Lower leg skin (tissue), 4 donors: ENCODE results near the gene ASB2. TPM values are rescaled to one million over a fixed set of nuclear protein-coding genes. Genes with fewer than 3 reads are reported as not detected.

ENCODE experiments used
- DNase-seq, 2 donors: peaks; one replicate each; pipeline ENCODE4 v3.0.0-alpha.2; 2019; ENCODE audit warnings: low spot score in 2 of 2
- H3K4me3 ChIP-seq: fragments of 200-600 bp; sonication (generic); 2 replicates; pipeline ENCODE4 v1.5.1; 2017; ENCODE audit warnings: mild to moderate bottlenecking, low read depth; ENCODE audit not compliant: poor library complexity, severe bottlenecking
- CTCF ChIP-seq, 3 donors: fragments of 450-650 bp; IDR thresholded peaks; one replicate each; pipeline ENCODE4 v1.5.1; 2016; ENCODE audit warnings: antibody characterized with exemption in 3 of 3, mild to moderate bottlenecking in 3 of 3, moderate library complexity in 2 of 3
- POLR2A ChIP-seq, 2 donors: fragments of 450-650 bp; IDR thresholded peaks; one replicate each; pipeline ENCODE4 v1.6.1; 2016 to 2017; ENCODE audit warnings: antibody characterized with exemption in 2 of 2, mild to moderate bottlenecking in 1 of 2, moderate library complexity in 1 of 2
- WGBS, 2 donors: methylation state at CpG; one replicate each; pipeline ENCODE4 v1.1.5; 2018; 5-methylcytosine and 5-hydroxymethylcytosine counted together
- intact Hi-C: fragments of 100-400 bp; cut with DNase I; formaldehyde crosslinking; loops from one replicate; pipeline ENCODE4 v1.15.0; 2023; ENCODE audit warnings: low total_unique reads
- total RNA-seq, 4 donors: library from RNA; depleted of rRNA; stranded (reverse); fragments of >200 nt; gene quantifications; one replicate each; pipeline ENCODE4 v1.1.0, GENCODE V29; 2016

ASB2 gene
- total RNA-seq, 4 donors from 2014 or later, result 0.46 to 5.4 (median 1.8) TPM

GRCh38 chr14:93949511-93950075, 26.8 kb downstream of the ASB2 start:
- intact Hi-C loops, result no loop called here
- DNase-seq, result no peak
- 86 to 90% methylated on average over 11 to 13 of the region's 13 CpGs for WGBS, 2 donors
- TF ChIP-seq CTCF (IDR thresholded peaks at IDR 0.05), result no peak
- no peak for TF ChIP-seq POLR2A (IDR thresholded peaks at IDR 0.05)
- no peak overlapping the region for H3K4me3 ChIP-seq

DNA sequence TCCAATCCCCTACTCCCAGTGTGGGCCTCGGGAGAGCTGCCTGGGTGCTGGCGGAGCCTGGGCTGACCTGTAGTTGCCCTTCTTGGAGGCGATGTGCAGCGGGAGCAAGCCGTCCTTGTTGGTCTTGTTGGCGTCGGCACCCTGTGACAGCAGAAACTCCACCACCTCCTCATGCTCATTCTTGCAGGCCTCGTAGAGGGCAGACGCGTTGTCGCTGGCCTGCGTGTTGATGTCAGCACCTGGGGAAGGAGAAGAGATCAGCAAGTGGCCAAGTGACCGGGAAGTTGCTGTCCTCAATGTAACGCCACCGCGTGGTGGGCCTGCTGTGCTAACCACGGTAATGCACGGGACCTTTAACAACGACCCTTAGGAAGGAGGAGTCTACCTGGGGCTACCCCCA, 29.1 kb downstream of the ASB2 start:
- TF ChIP-seq POLR2A (IDR thresholded peaks at IDR 0.05) (no peak), CTCF (IDR thresholded peaks at IDR 0.05) (no peak)
- no peak overlapping the region for H3K4me3 ChIP-seq
- intact Hi-C loops, result no loop called here
- DNase-seq, result no peak
- WGBS, 2 donors, result 78 to 85% methylated on average over 16 to 19 of the region's 19 CpGs

- no peak for TF ChIP-seq CTCF (IDR thresholded peaks at IDR 0.05)
- TF ChIP-seq POLR2A (IDR thresholded peaks at IDR 0.05), result no peak
- intact Hi-C loops, result loop anchor here (1.0 kb wide), 1 partner anchor 35 kb away; no protein-coding TSS in a partner anchor
- WGBS, 2 donors, result 42 to 46% methylated on average over 7 of the region's 7 CpGs
- no peak for DNase-seq
- H3K4me3 ChIP-seq, result no peak overlapping the region
Observed at GRCh38 chr14:93946541-93947090, 29.8 kb downstream of the ASB2 start.

DNA sequence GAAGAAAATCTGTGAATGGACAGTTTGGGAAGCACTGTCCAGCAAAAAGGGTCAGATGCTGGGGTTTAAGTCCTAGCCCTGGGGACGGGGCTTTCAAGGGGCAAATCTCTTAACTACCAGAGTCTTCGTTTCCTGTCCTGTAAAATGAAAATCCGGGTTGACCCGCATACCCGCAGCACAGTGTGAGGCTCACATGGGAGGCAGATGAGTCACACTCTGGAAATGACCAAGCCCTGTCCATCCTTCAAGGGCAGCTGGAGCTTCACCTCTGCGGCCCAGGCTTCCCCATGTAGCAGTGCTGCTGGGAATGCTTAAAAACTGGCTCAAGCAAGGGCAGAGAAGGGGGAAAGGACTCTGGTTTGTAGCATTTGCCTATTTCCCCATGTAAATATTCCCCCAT, 30.3 kb downstream of the ASB2 start:
- intact Hi-C loops, result loop anchor here (1.0 kb wide), 1 partner anchor 35 kb away; no protein-coding TSS in a partner anchor
- TF ChIP-seq CTCF (IDR thresholded peaks at IDR 0.05), result no peak
- TF ChIP-seq POLR2A (IDR thresholded peaks at IDR 0.05), result no peak
- no peak overlapping the region for H3K4me3 ChIP-seq
- DNase-seq, result no peak
- 74 to 78% methylated on average over 6 of the region's 6 CpGs for WGBS, 2 donors

DNA sequence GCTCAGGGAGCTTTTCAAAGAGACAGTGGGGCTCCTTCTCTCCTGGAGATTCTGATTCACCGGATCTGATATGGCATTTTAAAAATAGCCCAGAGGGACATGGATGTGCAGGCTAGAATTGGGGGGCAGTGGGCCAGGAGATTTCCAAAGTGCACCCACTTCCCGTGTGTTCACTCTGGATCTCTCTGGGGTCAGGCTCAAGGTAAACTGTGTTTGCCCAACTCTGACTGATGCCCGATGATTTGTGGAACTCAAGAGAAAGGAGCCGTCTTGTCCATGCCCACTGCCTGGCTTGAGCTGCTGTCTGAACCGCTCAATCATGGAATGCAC, 31.3 kb downstream of the ASB2 start:
- 81 to 88% methylated on average over 5 of the region's 5 CpGs for WGBS, 2 donors
- intact Hi-C loops, result no loop called here
- no peak for TF ChIP-seq POLR2A (IDR thresholded peaks at IDR 0.05)
- TF ChIP-seq CTCF (IDR thresholded peaks at IDR 0.05), result no peak
- no peak for DNase-seq
- H3K4me3 ChIP-seq, result no peak overlapping the region
